ENCODE results near the gene PLIN1.
A peak's percentile ranks its signal among the peaks of the same experiment; 100 is the strongest.

The PLIN1 gene

GRCh38 chr15:89654301-89654761 is 24.8 kb downstream of the PLIN1 start:
- no peak for DNase-seq (ENCODE audit: low read depth)

- DNase-seq (ENCODE audit: low read depth): no peak
Measured at GRCh38 chr15:89653578-89653977, 25.6 kb downstream of the PLIN1 start.

- DNase-seq (ENCODE audit: low read depth): no peak
Measured at GRCh38 chr15:89652666-89653065, 26.5 kb downstream of the PLIN1 start.

DNA sequence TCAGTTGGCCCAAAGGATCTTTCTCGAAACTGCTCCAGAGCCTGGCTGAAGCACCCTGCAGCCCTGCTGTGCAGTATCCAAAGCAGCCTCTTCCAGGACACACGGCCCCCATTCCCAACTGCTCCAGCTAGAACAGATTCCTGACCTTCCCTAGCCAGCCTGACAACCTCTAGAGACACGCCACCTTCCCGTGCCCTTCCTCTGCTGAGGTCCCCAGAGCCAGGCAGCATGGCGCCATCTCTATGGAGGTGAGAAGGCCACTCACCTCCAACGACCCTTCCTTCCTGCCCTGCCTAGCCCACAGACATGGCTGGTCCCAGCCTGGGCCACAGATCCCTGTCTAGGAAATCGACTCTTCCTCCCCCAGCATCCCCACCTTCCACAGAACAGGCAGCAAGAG is 27.0 kb downstream of the PLIN1 start:
- DNase-seq (ENCODE audit: low read depth): no peak

- DNase-seq (ENCODE audit: low read depth): no peak
Measured at GRCh38 chr15:89649716-89650115, 29.5 kb downstream of the PLIN1 start.

- no peak for DNase-seq (ENCODE audit: low read depth)
Measured at GRCh38 chr15:89649013-89649625, 30.0 kb downstream of the PLIN1 start.

DNA sequence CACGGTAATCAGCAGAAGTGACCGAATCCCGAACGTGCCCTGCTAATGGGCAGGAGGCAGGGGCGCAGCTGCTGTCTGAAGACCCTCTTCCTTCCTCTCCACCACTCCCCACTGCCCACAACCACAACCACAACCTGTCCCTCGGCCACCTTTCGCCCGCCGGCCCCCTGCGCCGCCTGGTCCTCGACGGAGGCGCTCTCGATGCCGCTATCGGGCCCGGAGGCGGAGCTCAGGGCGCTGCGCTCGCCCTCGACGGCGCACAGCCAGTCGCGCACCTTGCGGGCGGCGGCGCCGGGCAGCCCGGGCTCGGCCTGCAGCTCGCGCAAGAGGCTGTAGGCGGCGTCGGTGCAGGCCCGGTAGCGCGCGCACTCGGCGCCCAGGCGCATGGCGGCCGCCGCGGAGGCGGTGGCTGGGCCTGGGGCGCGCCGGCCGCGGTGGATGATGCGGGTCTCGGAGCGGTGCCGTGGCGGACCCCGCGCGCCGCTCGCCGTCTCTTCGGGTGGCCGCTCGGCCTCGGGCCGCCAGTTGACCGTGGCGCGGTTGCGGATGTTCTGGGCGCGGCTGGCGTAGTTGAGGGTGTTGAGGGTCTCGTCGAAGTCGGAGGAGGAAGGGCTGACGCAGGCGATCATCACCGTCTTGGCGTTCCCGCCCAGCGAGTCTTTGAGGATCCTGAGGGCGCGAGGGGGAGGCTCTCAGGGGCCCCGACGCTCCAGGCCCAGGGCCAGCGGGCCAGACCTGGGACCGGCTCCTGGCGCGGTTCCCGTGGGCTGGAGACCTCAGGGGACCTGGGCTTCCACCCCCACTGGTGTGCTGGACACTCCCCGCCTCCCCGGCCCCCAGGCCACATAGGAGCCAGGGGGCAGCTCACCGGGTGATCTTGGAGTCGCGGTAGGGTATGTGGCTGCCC is 30.8 kb downstream of the PLIN1 start:
- DNase-seq (ENCODE audit: low read depth): no peak

DNA sequence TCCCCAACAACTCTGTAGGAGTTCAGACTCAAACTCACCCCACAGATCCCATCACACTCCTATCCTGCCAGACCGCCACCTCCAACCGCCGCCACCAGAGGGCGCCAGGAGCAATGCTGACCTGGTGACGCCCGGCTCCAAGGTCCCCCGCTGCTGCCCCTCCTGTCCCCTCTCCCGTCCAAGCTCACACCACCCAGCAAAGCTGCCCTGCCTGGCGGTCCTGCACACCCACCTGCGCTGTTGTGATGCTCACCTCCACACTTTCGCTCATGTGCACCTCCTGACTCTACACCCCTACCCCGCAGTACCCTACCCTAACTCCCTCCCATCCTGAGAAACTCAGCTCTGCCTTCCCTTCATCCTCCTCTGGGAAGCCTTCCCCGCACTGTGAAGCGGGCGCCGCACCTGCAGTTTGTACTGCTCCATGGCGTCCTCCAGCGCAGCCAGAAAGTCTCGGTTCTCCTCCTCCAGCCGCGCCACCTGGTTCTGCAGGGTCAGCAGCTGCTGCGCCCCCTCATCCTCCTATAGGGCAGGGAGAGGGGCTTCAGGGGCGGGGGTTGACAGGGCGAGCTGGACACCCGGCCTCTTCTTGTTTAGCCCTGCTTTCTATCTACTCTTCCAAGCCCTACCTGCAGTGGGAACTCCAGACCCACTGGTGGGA is 31.8 kb downstream of the PLIN1 start:
- peak; percentile 42 for DNase-seq (ENCODE audit: low read depth)

DNA sequence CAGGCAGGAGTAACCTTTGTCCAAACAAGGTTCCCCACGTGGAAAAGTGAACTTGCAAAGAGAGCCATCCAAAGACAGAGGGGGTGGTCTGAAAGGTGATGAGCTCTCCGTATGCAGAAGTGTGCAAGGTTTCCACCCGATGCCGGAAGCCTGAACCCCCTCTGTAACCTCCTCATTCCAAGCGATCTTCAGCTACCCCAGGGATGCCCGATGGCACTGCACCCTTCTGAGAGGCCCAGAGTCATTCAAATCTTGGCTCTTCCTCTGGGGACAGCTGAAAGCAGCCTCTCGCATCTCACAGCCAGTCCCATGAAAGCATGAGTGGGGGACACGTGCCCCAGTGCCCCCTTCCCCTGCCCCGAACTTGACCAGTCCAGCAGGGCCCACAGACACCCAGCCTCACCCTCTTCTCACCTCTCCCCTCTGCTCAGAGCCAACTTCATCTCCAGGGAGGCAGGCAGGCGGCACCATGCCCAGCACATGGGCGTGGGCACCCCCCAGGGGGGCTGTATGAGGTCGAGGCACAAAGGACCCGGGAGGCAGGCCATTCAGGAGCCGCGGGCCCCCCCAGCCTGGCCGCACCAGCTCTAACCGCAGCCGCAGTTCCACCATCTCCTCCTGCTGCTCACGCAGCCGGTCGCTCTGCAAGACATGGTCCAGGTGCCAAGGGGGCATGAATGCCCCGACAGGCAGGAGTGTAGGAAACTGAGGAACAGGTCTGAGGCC is 32.6 kb downstream of the PLIN1 start:
- DNase-seq (ENCODE audit: low read depth): no peak

DNA sequence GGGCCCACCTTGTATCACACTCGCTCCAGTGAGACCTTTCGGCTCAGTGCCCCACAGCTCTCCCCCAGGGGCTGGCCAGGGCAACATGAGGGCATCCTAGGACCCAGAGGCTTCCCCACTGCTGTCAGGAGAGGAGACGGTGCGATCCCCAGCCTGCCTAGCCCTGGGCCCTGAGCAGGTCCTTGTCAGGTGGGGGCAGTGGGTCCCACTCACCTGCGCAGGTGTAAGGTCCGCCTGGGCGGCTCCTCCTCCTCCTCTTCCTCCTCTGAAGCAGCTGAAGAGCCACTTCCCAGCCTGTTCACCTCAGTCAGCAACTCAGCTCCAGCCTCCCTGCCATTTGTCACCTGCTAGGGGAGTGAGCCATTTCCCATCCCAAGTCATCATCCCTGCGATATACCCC is 33.5 kb downstream of the PLIN1 start:
- no peak for DNase-seq (ENCODE audit: low read depth)

- no peak for DNase-seq (ENCODE audit: low read depth)
Measured at GRCh38 chr15:89642106-89642505, 37.1 kb downstream of the PLIN1 start.

- DNase-seq (ENCODE audit: low read depth): no peak
Measured at GRCh38 chr15:89641053-89641452, 38.1 kb downstream of the PLIN1 start.

DNA sequence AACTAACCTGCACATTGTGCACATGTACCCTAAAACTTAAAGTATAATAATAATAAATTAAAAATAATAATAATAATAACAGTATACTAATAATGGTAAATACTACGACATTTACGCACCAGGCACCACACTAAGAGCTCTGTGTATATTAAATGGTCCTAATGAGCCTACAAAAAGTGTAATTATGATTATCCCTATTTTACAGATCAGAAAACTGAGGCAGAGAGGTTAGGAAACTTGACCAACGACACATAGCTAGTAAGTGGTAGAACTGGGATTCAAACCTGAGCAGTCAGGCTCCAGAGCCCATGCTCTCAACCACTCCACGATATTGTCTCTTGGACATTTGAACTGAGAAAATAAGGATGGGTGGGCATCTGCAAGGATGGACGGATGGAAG is 38.9 kb downstream of the PLIN1 start:
- DNase-seq (ENCODE audit: low read depth): no peak

DNA sequence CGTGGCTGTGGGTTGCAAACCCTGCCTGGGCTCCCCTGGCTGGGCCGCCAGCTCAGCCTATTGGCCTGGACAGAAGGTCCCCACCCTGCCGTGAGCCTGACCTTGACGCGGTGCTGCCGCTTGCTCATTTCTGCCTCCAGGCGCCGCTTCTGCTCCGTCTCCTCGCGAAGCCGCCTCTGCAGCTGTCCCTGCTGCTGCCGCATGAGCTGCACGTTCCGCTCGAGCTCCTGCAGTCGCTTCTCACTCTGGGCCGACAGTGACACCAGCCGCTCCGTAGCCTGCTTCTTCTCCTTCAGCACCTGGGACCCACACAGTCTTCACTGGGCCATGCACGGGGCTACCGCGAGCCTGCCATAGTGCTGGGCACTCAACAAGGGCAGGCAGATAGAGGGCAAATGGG is 45.6 kb downstream of the PLIN1 start:
- DNase-seq (ENCODE audit: low read depth): no peak

GRCh38 chr15:89632563-89633430 is 46.4 kb downstream of the PLIN1 start:
- DNase-seq (ENCODE audit: low read depth): no peak

GRCh38 chr15:89631902-89632264 is 47.3 kb downstream of the PLIN1 start:
- DNase-seq (ENCODE audit: low read depth): no peak

GRCh38 chr15:89630974-89631901 is 47.9 kb downstream of the PLIN1 start:
- DNase-seq (ENCODE audit: low read depth): no peak

DNA sequence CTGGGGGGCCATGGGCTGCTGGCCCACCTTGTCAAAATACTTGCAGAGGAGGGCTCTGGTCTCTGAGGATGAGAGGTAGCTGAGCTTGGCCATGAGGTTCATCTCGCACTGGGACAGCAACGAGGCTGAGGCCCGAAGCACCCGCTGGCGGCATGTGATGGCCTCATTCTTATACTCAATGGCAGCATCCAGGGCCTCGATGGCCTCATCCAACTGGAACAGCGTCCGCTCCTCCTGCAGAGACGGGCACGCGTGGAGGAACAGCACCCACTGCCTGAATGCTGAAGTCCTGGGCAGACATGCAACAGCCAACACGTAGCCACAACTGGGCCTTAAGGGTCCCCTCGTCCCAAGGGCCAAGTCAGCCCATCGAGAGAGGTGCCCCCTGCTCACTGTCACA is 48.9 kb downstream of the PLIN1 start:
- DNase-seq (ENCODE audit: low read depth): no peak

DNA sequence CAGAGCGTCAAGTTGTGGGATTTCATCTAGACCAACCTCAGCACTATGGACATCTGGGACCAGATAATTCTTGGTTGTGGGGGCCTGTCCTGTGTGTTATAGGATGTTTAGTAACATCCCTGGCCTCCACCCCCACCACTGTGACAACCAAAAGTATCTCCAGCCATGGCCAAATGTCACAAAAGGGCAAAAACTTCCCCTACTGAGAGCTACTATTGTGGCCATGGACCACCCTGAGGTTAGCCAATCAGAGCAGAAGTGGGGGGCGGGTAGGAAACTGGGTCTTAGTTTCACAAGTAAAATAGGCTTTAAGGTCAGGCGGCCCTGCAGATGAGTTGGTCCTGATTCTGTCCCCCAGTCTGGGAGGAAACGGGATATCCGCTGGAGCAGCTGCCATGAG is 49.3 kb downstream of the PLIN1 start:
- DNase-seq (ENCODE audit: low read depth): no peak
